HEK293 (cell line): ENCODE measurements around the gene TRMT44.

Source experiments
- CTCF ChIA-PET: fragments of 350-600 bp; formaldehyde crosslinking; extraction: SDS; loops from one replicate; lab custom pipeline; 2021; ENCODE audit warnings: antibody characterized with exemption; lab: Yijun Ruan, JAX
- POLR2A ChIA-PET: fragments of 300-600 bp; formaldehyde crosslinking; extraction: SDS; loops from one replicate; lab custom pipeline; 2020; ENCODE audit warnings: antibody characterized with exemption, inconsistent platforms; lab: Yijun Ruan, JAX
- H3K27ac ChIP-seq: fragments of 200-500 bp; sonication (Bioruptor generic); 2 replicates; pipeline ENCODE4 v1.5.1; 2014; ENCODE audit warnings: low read depth, low read length, control low read depth, inconsistent platforms; ENCODE audit errors: extremely low read depth
- H3K36me3 ChIP-seq, 2 experiments: fragments of 200-500 bp in 1 of 2; sonication (Bioruptor generic) in 1 of 2; 1 replicate in 1 of 2; 2 replicates in 1 of 2; pipeline ENCODE4 v1.5.1; 2014 to 2017; ENCODE audit warnings: inconsistent platforms in 2 of 2, low read length in 2 of 2; ENCODE audit not compliant: control insufficient read depth in 2 of 2, insufficient read depth in 1 of 2
- H3K4me1 ChIP-seq: fragments of 200-500 bp; sonication (Bioruptor generic); 2 replicates; pipeline ENCODE4 v1.5.1; 2014; ENCODE audit warnings: mild to moderate bottlenecking, low read length, inconsistent platforms; ENCODE audit not compliant: control insufficient read depth, insufficient read depth
- H3K4me3 ChIP-seq: 2 replicates; pipeline ENCODE4 v1.5.1; 2011; ENCODE audit warnings: low read depth, mild to moderate bottlenecking, control low read depth, low read length, moderate library complexity
- H3K9me3 ChIP-seq: fragments of 200-500 bp; sonication (Bioruptor generic); 2 replicates; pipeline ENCODE4 v1.5.1; 2014; ENCODE audit warnings: low read depth, low read length, inconsistent platforms; ENCODE audit not compliant: control insufficient read depth, insufficient read depth
- EGR2 ChIP-seq: fragments of 450-650 bp; formaldehyde crosslinking; IDR thresholded peaks from 2 replicates; pipeline ENCODE4 v1.5.1; 2016; ENCODE audit warnings: low read depth, missing biosample characterization, missing genetic modification characterization
- IKZF3 ChIP-seq: fragments of 450-650 bp; IDR thresholded peaks from 2 replicates; pipeline ENCODE4 v1.5.0; 2018; ENCODE audit warnings: missing biosample characterization, mild to moderate bottlenecking, missing genetic modification characterization, moderate library complexity
- PRDM2 ChIP-seq: fragments of 450-650 bp; formaldehyde crosslinking; IDR thresholded peaks from 2 replicates; pipeline ENCODE4 v1.5.1; 2016; ENCODE audit warnings: missing biosample characterization, missing genetic modification characterization, borderline replicate concordance
- RBAK ChIP-seq: fragments of 450-650 bp; formaldehyde crosslinking; IDR thresholded peaks from 2 replicates; pipeline ENCODE4 v1.5.1; 2016; ENCODE audit warnings: missing biosample characterization, missing genetic modification characterization
- ZBTB17 ChIP-seq: fragments of 450-650 bp; formaldehyde crosslinking; IDR thresholded peaks from 2 replicates; pipeline ENCODE4 v1.5.1; 2016; ENCODE audit warnings: missing biosample characterization, missing genetic modification characterization
- ZFP3 ChIP-seq: fragments of 450-650 bp; formaldehyde crosslinking; IDR thresholded peaks from 2 replicates; pipeline ENCODE4 v1.5.1; 2016; ENCODE audit warnings: low read depth, missing biosample characterization, missing genetic modification characterization
- ZIC2 ChIP-seq: fragments of 450-650 bp; formaldehyde crosslinking; IDR thresholded peaks from 2 replicates; pipeline ENCODE4 v1.5.1; 2016; ENCODE audit warnings: missing biosample characterization, missing genetic modification characterization
- ZNF2 ChIP-seq: fragments of 450-650 bp; formaldehyde crosslinking; IDR thresholded peaks from 2 replicates; pipeline ENCODE4 v1.5.1; 2016; ENCODE audit warnings: missing biosample characterization, missing genetic modification characterization
- ZNF221 ChIP-seq: fragments of 450-650 bp; formaldehyde crosslinking; IDR thresholded peaks from 2 replicates; pipeline ENCODE4 v1.5.1; 2017; ENCODE audit warnings: missing biosample characterization, missing genetic modification characterization, borderline replicate concordance
- ZNF24 ChIP-seq: fragments of 450-650 bp; formaldehyde crosslinking; IDR thresholded peaks from 2 replicates; pipeline ENCODE4 v1.5.1; 2016; ENCODE audit warnings: missing biosample characterization, missing genetic modification characterization
- ZNF302 ChIP-seq: fragments of 450-650 bp; formaldehyde crosslinking; IDR thresholded peaks from 2 replicates; pipeline ENCODE4 v1.5.1; 2016; ENCODE audit warnings: missing biosample characterization, missing genetic modification characterization, low read depth
- ZNF341 ChIP-seq: fragments of 450-650 bp; formaldehyde crosslinking; IDR thresholded peaks from 2 replicates; pipeline ENCODE4; 2016; ENCODE audit warnings: low read depth, missing biosample characterization, missing genetic modification characterization
- ZNF354C ChIP-seq: fragments of 450-650 bp; formaldehyde crosslinking; IDR thresholded peaks from 2 replicates; pipeline ENCODE4 v1.5.1; 2016; ENCODE audit warnings: missing biosample characterization, missing genetic modification characterization, low read depth, borderline replicate concordance
- ZNF548 ChIP-seq: fragments of 450-650 bp; formaldehyde crosslinking; IDR thresholded peaks from 2 replicates; pipeline ENCODE4 v1.5.1; 2016; ENCODE audit warnings: missing biosample characterization, missing genetic modification characterization
- ZNF629 ChIP-seq: fragments of 450-650 bp; formaldehyde crosslinking; IDR thresholded peaks from 2 replicates; pipeline ENCODE4 v1.5.1; 2017; ENCODE audit warnings: missing biosample characterization, missing genetic modification characterization
- ZNF654 ChIP-seq: fragments of 450-650 bp; formaldehyde crosslinking; IDR thresholded peaks from 2 replicates; pipeline ENCODE4 v1.5.1; 2016; ENCODE audit warnings: low read depth, missing biosample characterization, missing genetic modification characterization
- ZNF692 ChIP-seq: fragments of 450-650 bp; formaldehyde crosslinking; IDR thresholded peaks from 2 replicates; pipeline ENCODE4 v1.5.1; 2016; ENCODE audit warnings: missing biosample characterization, missing genetic modification characterization
- ZNF837 ChIP-seq: fragments of 450-650 bp; formaldehyde crosslinking; IDR thresholded peaks from 2 replicates; pipeline ENCODE4 v1.5.1; 2016; ENCODE audit warnings: missing biosample characterization, missing genetic modification characterization
- TF ChIP-seq, protein P1 (sequence below): fragments of 450-650 bp; formaldehyde crosslinking; IDR thresholded peaks from 2 replicates; pipeline ENCODE4 v1.5.1; 2016; ENCODE audit warnings: missing biosample characterization, missing genetic modification characterization, borderline replicate concordance
- TF ChIP-seq, protein P2 (sequence below): fragments of 450-650 bp; formaldehyde crosslinking; IDR thresholded peaks from 2 replicates; pipeline ENCODE4 v1.5.1; 2017; ENCODE audit warnings: missing biosample characterization, missing genetic modification characterization

The TRMT44 gene

DNA sequence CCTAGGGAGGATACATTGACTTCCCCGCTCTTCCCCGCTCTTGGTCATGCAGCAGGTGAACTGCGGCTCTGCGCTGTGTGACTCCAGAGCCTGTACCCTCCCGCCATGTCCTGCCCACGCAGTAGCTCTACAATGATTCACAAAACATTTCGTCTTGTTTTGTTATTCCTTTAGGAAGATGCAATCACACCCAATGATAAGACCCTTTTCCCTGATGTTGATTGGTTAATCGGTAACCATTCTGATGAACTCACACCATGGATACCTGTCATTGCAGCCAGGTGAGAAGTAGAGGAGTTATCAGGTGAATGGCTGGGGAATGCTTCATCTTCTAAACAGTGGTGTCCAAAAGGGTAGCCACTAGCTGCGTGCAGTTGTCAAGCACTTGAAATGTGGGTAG, 23.2 kb downstream of the TRMT44 start:
- POLR2A ChIA-PET = no interaction called here
- CTCF ChIA-PET = no interaction called here

More for the DNA sequence above, 23.2 kb downstream of the TRMT44 start:
- Histone ChIP-seq H3K4me1 (no peaks in the 10 kb centered on the region), H3K4me3 (no peak overlapping the region), H3K9me3 (no peaks in the 10 kb centered on the region), H3K36me3 (peaks cover 2 to 84% of the 10 kb centered on the region in 2 experiments; a peak in 2 of 3 replicates), H3K27ac (no peak overlapping the region)
- TF ChIP-seq ZFP3 = no peak
- no peak for TF ChIP-seq ZNF548
- no peak for TF ChIP-seq ZNF24 (tag by site-specific recombination)
- no peak for TF ChIP-seq EGR2 (tag by site-specific recombination)
- no peak for TF ChIP-seq ZNF654
- TF ChIP-seq ZIC2 (tag by site-specific recombination) = no peak
- TF ChIP-seq ZNF341 = no peak
- TF ChIP-seq ZBTB17 (tag by site-specific recombination) = no peak
- TF ChIP-seq ZNF302 (tag by site-specific recombination) = no peak
- TF ChIP-seq ZNF2 (tag by site-specific recombination) = no peak
- TF ChIP-seq, protein P1, sequence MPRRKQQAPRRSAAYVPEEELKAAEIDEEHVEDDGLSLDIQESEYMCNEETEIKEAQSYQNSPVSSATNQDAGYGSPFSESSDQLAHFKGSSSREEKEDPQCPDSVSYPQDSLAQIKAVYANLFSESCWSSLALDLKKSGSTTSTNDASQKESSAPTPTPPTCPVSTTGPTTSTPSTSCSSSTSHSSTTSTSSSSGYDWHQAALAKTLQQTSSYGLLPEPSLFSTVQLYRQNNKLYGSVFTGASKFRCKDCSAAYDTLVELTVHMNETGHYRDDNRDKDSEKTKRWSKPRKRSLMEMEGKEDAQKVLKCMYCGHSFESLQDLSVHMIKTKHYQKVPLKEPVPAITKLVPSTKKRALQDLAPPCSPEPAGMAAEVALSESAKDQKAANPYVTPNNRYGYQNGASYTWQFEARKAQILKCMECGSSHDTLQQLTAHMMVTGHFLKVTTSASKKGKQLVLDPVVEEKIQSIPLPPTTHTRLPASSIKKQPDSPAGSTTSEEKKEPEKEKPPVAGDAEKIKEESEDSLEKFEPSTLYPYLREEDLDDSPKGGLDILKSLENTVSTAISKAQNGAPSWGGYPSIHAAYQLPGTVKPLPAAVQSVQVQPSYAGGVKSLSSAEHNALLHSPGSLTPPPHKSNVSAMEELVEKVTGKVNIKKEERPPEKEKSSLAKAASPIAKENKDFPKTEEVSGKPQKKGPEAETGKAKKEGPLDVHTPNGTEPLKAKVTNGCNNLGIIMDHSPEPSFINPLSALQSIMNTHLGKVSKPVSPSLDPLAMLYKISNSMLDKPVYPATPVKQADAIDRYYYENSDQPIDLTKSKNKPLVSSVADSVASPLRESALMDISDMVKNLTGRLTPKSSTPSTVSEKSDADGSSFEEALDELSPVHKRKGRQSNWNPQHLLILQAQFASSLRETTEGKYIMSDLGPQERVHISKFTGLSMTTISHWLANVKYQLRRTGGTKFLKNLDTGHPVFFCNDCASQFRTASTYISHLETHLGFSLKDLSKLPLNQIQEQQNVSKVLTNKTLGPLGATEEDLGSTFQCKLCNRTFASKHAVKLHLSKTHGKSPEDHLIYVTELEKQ = no peak
- no peak for TF ChIP-seq RBAK (tag by site-specific recombination)
- TF ChIP-seq ZNF221 (tag by site-specific recombination) = no peak
- TF ChIP-seq ZNF837 (tag by site-specific recombination) = no peak
- no peak for TF ChIP-seq IKZF3
- TF ChIP-seq ZNF629 = no peak
- TF ChIP-seq ZNF692 (tag by site-specific recombination) = no peak
- TF ChIP-seq PRDM2 = no peak
- TF ChIP-seq, protein P2, sequence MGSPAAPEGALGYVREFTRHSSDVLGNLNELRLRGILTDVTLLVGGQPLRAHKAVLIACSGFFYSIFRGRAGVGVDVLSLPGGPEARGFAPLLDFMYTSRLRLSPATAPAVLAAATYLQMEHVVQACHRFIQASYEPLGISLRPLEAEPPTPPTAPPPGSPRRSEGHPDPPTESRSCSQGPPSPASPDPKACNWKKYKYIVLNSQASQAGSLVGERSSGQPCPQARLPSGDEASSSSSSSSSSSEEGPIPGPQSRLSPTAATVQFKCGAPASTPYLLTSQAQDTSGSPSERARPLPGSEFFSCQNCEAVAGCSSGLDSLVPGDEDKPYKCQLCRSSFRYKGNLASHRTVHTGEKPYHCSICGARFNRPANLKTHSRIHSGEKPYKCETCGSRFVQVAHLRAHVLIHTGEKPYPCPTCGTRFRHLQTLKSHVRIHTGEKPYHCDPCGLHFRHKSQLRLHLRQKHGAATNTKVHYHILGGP (tag by site-specific recombination) = no peak
- TF ChIP-seq ZNF354C (tag by site-specific recombination) = no peak
